ENCODE data around the gene RBM12.
A peak's percentile ranks its signal among the peaks of the same experiment; 100 is the strongest.

Gene RBM12

GRCh38 chr20:35629427-35630145 lies 35.1 kb downstream of the RBM12 start:
- Histone ChIP-seq H3K4me1 (ENCODE audit: insufficient read depth, low read length) (no peaks in the 10 kb centered on the region), H3K9ac (ENCODE audit: low read length) (no peak overlapping the region), H3K4me3 (ENCODE audit: low read depth in 1 of 2, low read length in 2 of 2) (no peak overlapping the region), H3K27ac (ENCODE audit: low read depth, low read length) (no peak overlapping the region), H3K27me3 (ENCODE audit: control insufficient read depth in 1 of 2, insufficient read depth in 2 of 2, low read length in 2 of 2) (no peaks in the 10 kb centered on the region), H3K9me3 (ENCODE audit: low read length) (no peaks in the 10 kb centered on the region), H3K36me3 (ENCODE audit: insufficient read depth, low read length) (peaks cover 66% of the 10 kb centered on the region)

DNA sequence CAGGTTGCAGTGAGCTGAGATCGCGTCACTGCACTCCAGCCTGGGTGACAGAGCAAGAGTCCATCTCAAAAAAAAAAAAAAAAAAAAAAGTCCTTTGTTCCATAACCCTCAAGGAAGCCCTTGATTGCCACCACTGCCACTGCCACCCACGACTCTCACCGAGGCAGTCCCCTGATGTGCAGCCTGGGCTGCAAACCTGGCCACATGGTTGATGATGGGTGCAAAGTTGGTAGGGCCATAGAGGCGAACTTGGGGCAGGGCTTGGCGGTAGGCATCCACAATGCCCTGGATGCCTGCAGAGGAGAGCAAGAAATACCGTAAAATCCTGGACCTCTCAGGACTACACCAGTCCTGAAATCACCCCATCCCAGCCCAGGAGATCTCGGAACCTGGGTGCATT lies 37.6 kb downstream of the RBM12 start:
- Histone ChIP-seq H3K4me1 (ENCODE audit: insufficient read depth, low read length) (no peaks in the 10 kb centered on the region), H3K9ac (ENCODE audit: low read length) (no peak overlapping the region), H3K36me3 (ENCODE audit: insufficient read depth, low read length) (peaks cover 61% of the 10 kb centered on the region), H3K27ac (ENCODE audit: low read depth, low read length) (no peak overlapping the region), H3K9me3 (ENCODE audit: low read length) (no peaks in the 10 kb centered on the region), H3K27me3 (ENCODE audit: control insufficient read depth in 1 of 2, insufficient read depth in 2 of 2, low read length in 2 of 2) (no peaks in the 10 kb centered on the region), H3K4me3 (ENCODE audit: low read depth in 1 of 2, low read length in 2 of 2) (no peak overlapping the region)

DNA sequence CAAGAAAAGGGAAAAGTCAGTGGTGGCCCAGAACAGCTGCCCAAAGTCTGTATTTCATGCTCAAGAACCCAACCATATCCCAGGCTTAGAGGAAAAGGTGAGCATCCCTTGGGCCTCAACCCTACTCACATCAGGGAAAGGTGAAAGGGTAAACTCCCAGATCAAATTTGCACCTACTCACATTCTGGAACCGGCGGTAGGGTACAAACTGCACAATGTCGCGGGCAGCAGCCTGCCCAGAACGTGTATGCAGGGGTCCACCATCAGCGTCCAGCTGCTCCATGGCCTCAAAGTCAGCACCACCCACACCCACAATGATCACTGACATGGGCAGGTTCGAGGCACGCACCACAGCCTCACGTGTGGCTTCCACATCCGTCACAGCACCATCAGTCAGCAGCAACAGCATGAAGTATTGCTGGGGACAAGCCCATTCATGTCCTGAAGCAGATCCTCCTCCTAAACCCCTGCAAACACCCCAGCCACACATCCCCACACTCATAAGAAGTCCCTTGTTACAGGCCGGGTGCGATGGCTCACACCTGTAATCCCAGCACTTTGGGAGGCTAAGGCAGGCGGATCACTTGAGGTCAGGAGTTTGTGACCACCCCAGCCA lies 38.2 kb downstream of the RBM12 start:
- Histone ChIP-seq H3K27ac (ENCODE audit: low read depth, low read length) (no peak overlapping the region), H3K36me3 (ENCODE audit: insufficient read depth, low read length) (peaks cover 58% of the 10 kb centered on the region)

GRCh38 chr20:35625584-35626385 lies 38.9 kb downstream of the RBM12 start:
- Histone ChIP-seq H3K9ac (ENCODE audit: low read length) (no peak overlapping the region), H3K9me3 (ENCODE audit: low read length) (no peaks in the 10 kb centered on the region), H3K27ac (ENCODE audit: low read depth, low read length) (no peak overlapping the region), H3K27me3 (ENCODE audit: control insufficient read depth in 1 of 2, insufficient read depth in 2 of 2, low read length in 2 of 2) (no peaks in the 10 kb centered on the region), H3K36me3 (ENCODE audit: insufficient read depth, low read length) (peaks cover 58% of the 10 kb centered on the region), H3K4me3 (ENCODE audit: low read depth in 1 of 2, low read length in 2 of 2) (no peak overlapping the region), H3K4me1 (ENCODE audit: insufficient read depth, low read length) (no peaks in the 10 kb centered on the region)

More for the DNA sequence above, 38.2 kb downstream of the RBM12 start:
- no peak overlapping the region for H3K4me3 ChIP-seq (ENCODE audit: low read depth in 1 of 2, low read length in 2 of 2)
- no peaks in the 10 kb centered on the region for H3K9me3 ChIP-seq (ENCODE audit: low read length)
- H3K27me3 ChIP-seq (ENCODE audit: control insufficient read depth in 1 of 2, insufficient read depth in 2 of 2, low read length in 2 of 2) = no peaks in the 10 kb centered on the region
- H3K4me1 ChIP-seq (ENCODE audit: insufficient read depth, low read length) = no peaks in the 10 kb centered on the region
- no peak overlapping the region for H3K9ac ChIP-seq (ENCODE audit: low read length)

DNA sequence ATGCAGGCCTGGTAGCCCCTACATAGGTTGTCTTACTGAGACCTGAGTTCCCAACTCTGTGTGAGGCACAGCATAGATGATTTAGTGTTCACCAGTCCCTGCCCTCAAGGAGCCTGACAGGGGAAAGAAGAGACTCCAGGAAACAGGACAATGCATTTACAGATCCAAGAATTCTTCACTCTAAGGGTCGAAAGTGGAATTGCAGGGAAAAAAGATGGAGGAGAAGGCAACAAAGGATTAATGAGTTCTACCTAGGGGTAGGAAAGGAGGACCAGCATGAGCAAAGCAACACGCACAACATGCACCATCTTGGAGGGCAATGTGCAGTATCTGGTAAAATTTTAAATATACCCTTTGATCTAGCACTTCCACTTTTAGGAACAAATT lies 43.1 kb downstream of the RBM12 start:
- no peaks in the 10 kb centered on the region for H3K9me3 ChIP-seq (ENCODE audit: low read length)
- H3K9ac ChIP-seq (ENCODE audit: low read length) = no peak overlapping the region
- no peak overlapping the region for H3K4me3 ChIP-seq (ENCODE audit: low read depth in 1 of 2, low read length in 2 of 2)
- no peak overlapping the region for H3K27ac ChIP-seq (ENCODE audit: low read depth, low read length)
- H3K36me3 ChIP-seq (ENCODE audit: insufficient read depth, low read length) = peaks cover 23% of the 10 kb centered on the region
- H3K4me1 ChIP-seq (ENCODE audit: insufficient read depth, low read length) = peaks cover 19% of the 10 kb centered on the region
- H3K27me3 ChIP-seq (ENCODE audit: control insufficient read depth in 1 of 2, insufficient read depth in 2 of 2, low read length in 2 of 2) = no peaks in the 10 kb centered on the region

GRCh38 chr20:35620818-35621559 lies 43.7 kb downstream of the RBM12 start:
- Histone ChIP-seq H3K4me3 (ENCODE audit: low read depth in 1 of 2, low read length in 2 of 2) (no peak overlapping the region), H3K36me3 (ENCODE audit: insufficient read depth, low read length) (peaks cover 17% of the 10 kb centered on the region), H3K9me3 (ENCODE audit: low read length) (no peaks in the 10 kb centered on the region), H3K27ac (ENCODE audit: low read depth, low read length) (no peak overlapping the region), H3K9ac (ENCODE audit: low read length) (no peak overlapping the region), H3K27me3 (ENCODE audit: control insufficient read depth in 1 of 2, insufficient read depth in 2 of 2, low read length in 2 of 2) (no peaks in the 10 kb centered on the region), H3K4me1 (ENCODE audit: insufficient read depth, low read length) (peaks cover 19% of the 10 kb centered on the region)

DNA sequence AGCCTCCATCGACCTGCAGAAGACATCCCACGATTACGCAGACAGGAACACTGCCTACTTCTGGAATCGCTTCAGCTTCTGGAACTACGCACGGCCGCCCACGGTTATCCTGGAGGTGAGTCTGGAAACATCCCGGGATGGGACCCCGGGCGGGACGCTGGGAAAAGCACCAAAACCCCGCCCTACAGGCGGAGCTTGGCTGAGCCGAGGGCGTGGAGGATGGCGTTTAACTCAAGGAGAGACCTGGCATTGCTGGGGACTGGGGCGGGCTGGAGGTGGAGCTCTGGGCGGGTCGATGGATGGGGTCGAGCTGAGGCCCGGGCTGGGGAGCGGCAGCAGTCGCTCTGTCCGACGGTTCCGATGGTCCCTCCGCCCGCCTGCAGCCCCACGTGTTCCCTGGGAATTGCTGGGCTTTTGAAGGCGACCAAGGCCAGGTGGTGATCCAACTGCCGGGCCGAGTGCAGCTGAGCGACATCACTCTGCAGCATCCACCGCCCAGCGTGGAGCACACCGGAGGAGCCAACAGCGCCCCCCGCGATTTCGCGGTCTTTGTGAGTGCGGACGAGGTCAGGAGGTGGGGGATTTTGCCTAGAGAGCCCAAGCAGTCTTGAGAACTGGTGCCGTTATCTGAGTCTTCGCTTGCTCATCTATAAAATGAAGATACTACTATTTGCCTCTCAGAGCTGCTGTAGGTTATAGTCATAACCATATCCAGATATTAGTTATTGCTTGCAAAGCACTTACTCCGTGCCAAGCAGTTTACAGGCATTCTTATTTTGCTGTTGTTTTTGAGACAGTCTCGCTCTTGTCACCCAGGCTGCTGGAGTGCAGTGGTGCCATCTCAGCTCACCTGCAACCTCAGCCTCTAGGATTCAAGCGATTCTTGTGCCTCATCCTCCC lies 45.3 kb downstream of the RBM12 start:
- Histone ChIP-seq H3K27ac (ENCODE audit: low read depth, low read length) (no peak overlapping the region), H3K4me3 (ENCODE audit: low read depth in 1 of 2, low read length in 2 of 2) (peak overlapping the region; percentile 8 to 63), H3K9ac (ENCODE audit: low read length) (no peak overlapping the region), H3K36me3 (ENCODE audit: insufficient read depth, low read length) (peaks cover 11% of the 10 kb centered on the region), H3K27me3 (ENCODE audit: control insufficient read depth in 1 of 2, insufficient read depth in 2 of 2, low read length in 2 of 2) (no peaks in the 10 kb centered on the region), H3K9me3 (ENCODE audit: low read length) (no peaks in the 10 kb centered on the region), H3K4me1 (ENCODE audit: insufficient read depth, low read length) (peaks cover 19% of the 10 kb centered on the region)

GRCh38 chr20:35618263-35619131 lies 46.2 kb downstream of the RBM12 start:
- Histone ChIP-seq H3K9ac (ENCODE audit: low read length) (no peak overlapping the region), H3K27ac (ENCODE audit: low read depth, low read length) (no peak overlapping the region)

GRCh38 chr20:35617397-35618262 lies 47.1 kb downstream of the RBM12 start:
- Histone ChIP-seq H3K9me3 (ENCODE audit: low read length) (no peaks in the 10 kb centered on the region), H3K4me3 (ENCODE audit: low read depth in 1 of 2, low read length in 2 of 2) (peak overlapping the region in 1 of 2 donors; percentile 72), H3K36me3 (ENCODE audit: insufficient read depth, low read length) (peaks cover 11% of the 10 kb centered on the region), H3K9ac (ENCODE audit: low read length) (no peak overlapping the region), H3K27me3 (ENCODE audit: control insufficient read depth in 1 of 2, insufficient read depth in 2 of 2, low read length in 2 of 2) (no peaks in the 10 kb centered on the region), H3K4me1 (ENCODE audit: insufficient read depth, low read length) (peaks cover 19% of the 10 kb centered on the region), H3K27ac (ENCODE audit: low read depth, low read length) (peak overlapping the region; percentile 49)

More at GRCh38 chr20:35618263-35619131, 46.2 kb downstream of the RBM12 start:
- peaks cover 11% of the 10 kb centered on the region for H3K36me3 ChIP-seq (ENCODE audit: insufficient read depth, low read length)
- H3K4me3 ChIP-seq (ENCODE audit: low read depth in 1 of 2, low read length in 2 of 2) = peak overlapping the region; percentile 10 to 72
- H3K4me1 ChIP-seq (ENCODE audit: insufficient read depth, low read length) = peaks cover 19% of the 10 kb centered on the region
- H3K9me3 ChIP-seq (ENCODE audit: low read length) = no peaks in the 10 kb centered on the region
- H3K27me3 ChIP-seq (ENCODE audit: control insufficient read depth in 1 of 2, insufficient read depth in 2 of 2, low read length in 2 of 2) = no peaks in the 10 kb centered on the region

Data from muscle layer of colon (tissue), 2 donors.